ENCODE data around the gene PCDHB7.
"Not testable (repeated sequence)": the region's sequence is repeated elsewhere in the genome, so short reads cannot be mapped to it uniquely, and the experiment has no call there.

PCDHB7 gene

GRCh38 chr5:141184117-141184855 is 11.8 kb downstream of the PCDHB7 start:
- H3K27me3 ChIP-seq (ENCODE audit: insufficient read depth, low read length); H3K36me3 ChIP-seq (ENCODE audit: insufficient read depth, low read depth, low read length); H3K9ac ChIP-seq (ENCODE audit: low read depth, low read length); H3K4me1 ChIP-seq (ENCODE audit: insufficient read depth, low read length); H3K4me3 ChIP-seq (ENCODE audit: low read length); H3K27ac ChIP-seq (ENCODE audit: low read length): not testable (repeated sequence)
- peaks cover 17% of the 10 kb centered on the region for H3K9me3 ChIP-seq (ENCODE audit: insufficient read depth, low read depth, low read length)

- no peaks in the 10 kb centered on the region for H3K36me3 ChIP-seq (ENCODE audit: insufficient read depth, low read depth, low read length)
- peaks cover 12% of the 10 kb centered on the region for H3K9me3 ChIP-seq (ENCODE audit: insufficient read depth, low read depth, low read length)
- H3K4me3 ChIP-seq (ENCODE audit: low read length) = no peak within 1 kb of the TSS
- H3K4me1 ChIP-seq (ENCODE audit: insufficient read depth, low read length) = no peaks in the 10 kb centered on the region
- no peak within 1 kb of the TSS for H3K27ac ChIP-seq (ENCODE audit: low read length)
- H3K9ac ChIP-seq (ENCODE audit: low read depth, low read length) = no peak within 1 kb of the TSS
- H3K27me3 ChIP-seq (ENCODE audit: insufficient read depth, low read length) = no peaks in the 10 kb centered on the region
Observed at GRCh38 chr5:141186897-141187512, 14.6 kb downstream of the PCDHB7 start, which contains the start of gene PCDHB9. PCDHB9 (plus strand) TSS chr5:141187161; CDS start chr5:141187319, 158 bp downstream.

DNA sequence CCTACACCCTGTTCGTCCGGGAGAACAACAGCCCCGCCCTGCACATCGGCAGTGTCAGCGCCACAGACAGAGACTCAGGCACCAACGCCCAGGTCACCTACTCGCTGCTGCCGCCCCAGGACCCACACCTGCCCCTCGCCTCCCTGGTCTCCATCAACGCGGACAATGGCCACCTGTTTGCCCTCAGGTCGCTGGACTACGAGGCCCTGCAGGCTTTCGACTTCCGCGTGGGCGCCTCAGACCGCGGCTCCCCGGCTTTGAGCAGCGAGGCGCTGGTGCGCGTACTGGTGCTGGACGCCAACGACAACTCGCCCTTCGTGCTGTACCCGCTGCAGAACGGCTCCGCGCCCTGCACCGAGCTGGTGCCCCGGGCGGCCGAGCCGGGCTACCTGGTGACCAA is 16.2 kb downstream of the PCDHB7 start:
- H3K4me1 ChIP-seq (ENCODE audit: insufficient read depth, low read length); H3K9me3 ChIP-seq (ENCODE audit: insufficient read depth, low read depth, low read length); H3K36me3 ChIP-seq (ENCODE audit: insufficient read depth, low read depth, low read length); H3K27me3 ChIP-seq (ENCODE audit: insufficient read depth, low read length); H3K27ac ChIP-seq (ENCODE audit: low read length); H3K9ac ChIP-seq (ENCODE audit: low read depth, low read length); H3K4me3 ChIP-seq (ENCODE audit: low read length): not testable (repeated sequence)

- H3K9me3 ChIP-seq (ENCODE audit: insufficient read depth, low read depth, low read length); H3K9ac ChIP-seq (ENCODE audit: low read depth, low read length); H3K36me3 ChIP-seq (ENCODE audit: insufficient read depth, low read depth, low read length); H3K27me3 ChIP-seq (ENCODE audit: insufficient read depth, low read length); H3K4me3 ChIP-seq (ENCODE audit: low read length); H3K27ac ChIP-seq (ENCODE audit: low read length); H3K4me1 ChIP-seq (ENCODE audit: insufficient read depth, low read length): not testable (repeated sequence)
Observed at GRCh38 chr5:141189131-141189530, 16.7 kb downstream of the PCDHB7 start.

GRCh38 chr5:141192110-141192725 is 19.8 kb downstream of the PCDHB7 start, which contains the start of gene PCDHB10:
PCDHB10 (plus strand) TSS chr5:141192353; CDS start chr5:141192553, 200 bp downstream.
- Histone ChIP-seq H3K4me3 (ENCODE audit: low read length) (peak within 1 kb of the TSS; percentile 63), H3K4me1 (ENCODE audit: insufficient read depth, low read length) (no peaks in the 10 kb centered on the region), H3K36me3 (ENCODE audit: insufficient read depth, low read depth, low read length) (no peaks in the 10 kb centered on the region), H3K27me3 (ENCODE audit: insufficient read depth, low read length) (no peaks in the 10 kb centered on the region), H3K9ac (ENCODE audit: low read depth, low read length) (no peak within 1 kb of the TSS), H3K27ac (ENCODE audit: low read length) (no peak within 1 kb of the TSS), H3K9me3 (ENCODE audit: insufficient read depth, low read depth, low read length) (peaks cover 13% of the 10 kb centered on the region)

DNA sequence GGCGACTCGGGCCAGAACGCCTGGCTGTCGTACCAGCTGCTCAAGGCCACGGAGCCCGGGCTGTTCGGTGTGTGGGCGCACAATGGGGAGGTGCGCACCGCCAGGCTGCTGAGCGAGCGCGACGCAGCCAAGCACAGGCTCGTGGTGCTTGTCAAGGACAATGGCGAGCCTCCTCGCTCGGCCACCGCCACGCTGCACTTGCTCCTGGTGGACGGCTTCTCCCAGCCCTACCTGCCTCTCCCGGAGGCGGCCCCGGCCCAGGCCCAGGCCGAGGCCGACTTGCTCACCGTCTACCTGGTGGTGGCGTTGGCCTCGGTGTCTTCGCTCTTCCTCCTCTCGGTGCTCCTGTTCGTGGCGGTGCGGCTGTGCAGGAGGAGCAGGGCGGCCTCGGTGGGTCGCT is 21.9 kb downstream of the PCDHB7 start:
- H3K4me1 ChIP-seq (ENCODE audit: insufficient read depth, low read length); H3K27ac ChIP-seq (ENCODE audit: low read length); H3K36me3 ChIP-seq (ENCODE audit: insufficient read depth, low read depth, low read length); H3K4me3 ChIP-seq (ENCODE audit: low read length); H3K27me3 ChIP-seq (ENCODE audit: insufficient read depth, low read length); H3K9ac ChIP-seq (ENCODE audit: low read depth, low read length): not testable (repeated sequence)
- H3K9me3 ChIP-seq (ENCODE audit: insufficient read depth, low read depth, low read length) = peaks cover 28% of the 10 kb centered on the region

DNA sequence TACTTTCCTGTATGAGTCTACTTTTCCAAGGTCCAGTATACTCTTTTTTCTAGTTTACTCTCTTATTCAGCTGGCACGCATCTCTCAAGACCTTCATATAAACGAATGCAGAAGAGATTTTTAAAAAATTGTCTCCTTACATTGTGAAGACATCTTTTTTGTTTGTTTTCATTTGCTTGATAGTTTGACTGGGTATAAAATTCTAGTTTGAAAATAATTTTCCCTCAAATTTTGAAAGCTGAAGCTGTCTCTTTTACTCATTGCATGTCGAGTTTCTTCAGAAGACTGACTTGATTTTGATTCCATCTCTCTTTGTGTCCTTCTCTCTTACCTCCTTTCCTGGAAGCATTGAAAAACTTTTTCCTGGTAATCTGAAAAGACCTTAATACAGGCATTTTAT is 23.9 kb downstream of the PCDHB7 start:
- H3K4me1 ChIP-seq (ENCODE audit: insufficient read depth, low read length) = no peaks in the 10 kb centered on the region
- H3K4me3 ChIP-seq (ENCODE audit: low read length) = no peak overlapping the region
- H3K9me3 ChIP-seq (ENCODE audit: insufficient read depth, low read depth, low read length) = peaks cover 35% of the 10 kb centered on the region
- H3K36me3 ChIP-seq (ENCODE audit: insufficient read depth, low read depth, low read length) = no peaks in the 10 kb centered on the region
- no peaks in the 10 kb centered on the region for H3K27me3 ChIP-seq (ENCODE audit: insufficient read depth, low read length)
- no peak overlapping the region for H3K9ac ChIP-seq (ENCODE audit: low read depth, low read length)
- H3K27ac ChIP-seq (ENCODE audit: low read length) = no peak overlapping the region

GRCh38 chr5:141199359-141200235 is 27.2 kb downstream of the PCDHB7 start, which contains the start of gene PCDHB11:
PCDHB11 (plus strand) TSS chr5:141199627; CDS start chr5:141199775, 148 bp downstream.
- Histone ChIP-seq H3K4me3 (ENCODE audit: low read length) (no peak within 1 kb of the TSS), H3K4me1 (ENCODE audit: insufficient read depth, low read length) (no peaks in the 10 kb centered on the region), H3K27me3 (ENCODE audit: insufficient read depth, low read length) (no peaks in the 10 kb centered on the region), H3K9ac (ENCODE audit: low read depth, low read length) (no peak within 1 kb of the TSS), H3K27ac (ENCODE audit: low read length) (no peak within 1 kb of the TSS), H3K9me3 (ENCODE audit: insufficient read depth, low read depth, low read length) (peaks cover 35% of the 10 kb centered on the region), H3K36me3 (ENCODE audit: insufficient read depth, low read depth, low read length) (no peaks in the 10 kb centered on the region)

- not testable (repeated sequence) for H3K4me1 ChIP-seq (ENCODE audit: insufficient read depth, low read length); H3K4me3 ChIP-seq (ENCODE audit: low read length); H3K9ac ChIP-seq (ENCODE audit: low read depth, low read length); H3K27ac ChIP-seq (ENCODE audit: low read length); H3K27me3 ChIP-seq (ENCODE audit: insufficient read depth, low read length); H3K36me3 ChIP-seq (ENCODE audit: insufficient read depth, low read depth, low read length)
- peaks cover 36% of the 10 kb centered on the region for H3K9me3 ChIP-seq (ENCODE audit: insufficient read depth, low read depth, low read length)
Observed at GRCh38 chr5:141201126-141201525, 28.7 kb downstream of the PCDHB7 start.

- H3K27me3 ChIP-seq (ENCODE audit: insufficient read depth, low read length); H3K36me3 ChIP-seq (ENCODE audit: insufficient read depth, low read depth, low read length); H3K9ac ChIP-seq (ENCODE audit: low read depth, low read length); H3K4me3 ChIP-seq (ENCODE audit: low read length); H3K4me1 ChIP-seq (ENCODE audit: insufficient read depth, low read length); H3K27ac ChIP-seq (ENCODE audit: low read length): not testable (repeated sequence)
- peaks cover 31% of the 10 kb centered on the region for H3K9me3 ChIP-seq (ENCODE audit: insufficient read depth, low read depth, low read length)
Observed at GRCh38 chr5:141201646-141202045, 29.2 kb downstream of the PCDHB7 start.

DNA sequence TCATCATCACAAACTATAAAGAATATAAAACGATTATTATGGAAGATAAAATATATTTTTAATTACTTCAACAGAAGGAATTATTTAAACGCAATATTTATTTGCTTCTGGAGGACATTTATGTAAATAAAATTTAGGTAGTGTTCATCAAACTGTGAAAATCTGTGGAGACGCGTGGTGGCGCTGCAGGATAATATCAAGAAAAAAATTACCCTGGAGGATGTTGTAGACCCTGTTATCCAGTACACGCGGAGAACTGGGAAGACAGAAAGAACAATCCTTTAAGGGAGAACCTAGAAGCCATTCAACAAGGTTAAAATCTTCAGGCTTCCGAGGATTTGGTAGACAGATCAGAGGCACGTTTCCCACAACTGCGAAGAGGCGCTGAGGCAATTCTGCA is 36.0 kb downstream of the PCDHB7 start, which contains the start of gene PCDHB12:
Gene PCDHB12 (plus strand): TSS at position 242 of the 400 bp plus-strand sequence. CDS start 189 bp downstream, outside the sequence.
- no peaks in the 10 kb centered on the region for H3K4me1 ChIP-seq (ENCODE audit: insufficient read depth, low read length)
- H3K9ac ChIP-seq (ENCODE audit: low read depth, low read length) = no peak within 1 kb of the TSS
- H3K27me3 ChIP-seq (ENCODE audit: insufficient read depth, low read length) = no peaks in the 10 kb centered on the region
- H3K4me3 ChIP-seq (ENCODE audit: low read length) = no peak within 1 kb of the TSS
- H3K9me3 ChIP-seq (ENCODE audit: insufficient read depth, low read depth, low read length) = peaks cover 30% of the 10 kb centered on the region; the same call in 1 of the 2 replicates
- H3K27ac ChIP-seq (ENCODE audit: low read length) = no peak within 1 kb of the TSS
- no peaks in the 10 kb centered on the region for H3K36me3 ChIP-seq (ENCODE audit: insufficient read depth, low read depth, low read length)
